ENCODE data around the gene SEMA3F. TPM values are rescaled to one million over a fixed set of nuclear protein-coding genes. Genes with fewer than 3 reads are reported as not detected.

Gene SEMA3F
- total and polyA plus RNA-seq, 2 donors (not counting 3 experiments of a cell fraction or from before 2014, with no cell fraction given): 65.8 to 99.1 TPM

DNA sequence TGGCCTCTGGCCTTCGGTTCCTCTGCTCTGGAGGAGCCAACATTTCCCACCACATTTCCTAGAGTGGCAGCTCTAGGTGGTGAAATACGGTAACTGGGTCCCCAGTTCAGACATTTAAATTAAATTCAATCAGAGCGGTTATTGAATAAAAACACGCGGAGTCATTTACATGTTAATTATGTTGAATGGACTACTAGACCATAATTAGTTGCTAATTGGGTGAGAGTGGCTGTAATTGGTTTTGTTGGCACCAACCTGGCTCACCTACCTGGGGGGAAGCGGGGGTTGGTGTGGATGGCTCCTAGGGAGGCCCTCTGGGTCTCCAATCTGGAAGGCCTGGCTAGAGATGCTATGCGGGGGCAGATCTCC, 12.7 kb downstream of the SEMA3F start:
- ChIA-PET CTCF (interaction anchor here (1.0 to 2.4 kb wide), 3 partner anchors 9 to 47 kb away, joined by 4 to 7 read pairs (median 5); no protein-coding TSS in a partner anchor), POLR2A (interaction anchor here (0.9 kb wide), 1 partner anchor 36 kb away, joined by 3 read pairs; no protein-coding TSS in a partner anchor)
- peaks cover 86% of the 10 kb centered on the region for H3K4me1 ChIP-seq (ENCODE audit: control insufficient read depth, extremely low read depth, insufficient read depth, low read length)
- no peak overlapping the region for H3K4me3 ChIP-seq (replicated peaks in 1 of 3; ENCODE audit: insufficient read depth in 1 of 3, low read depth in 1 of 3, low read length in 3 of 3)
- H3K27ac ChIP-seq (ENCODE audit: insufficient read depth, low read depth, low read length): peak overlapping the region; percentile 99
- H3K36me3 ChIP-seq (ENCODE audit: control insufficient read depth in 2 of 2, extremely low read depth in 1 of 2, insufficient read depth in 2 of 2, low read length in 2 of 2): peaks cover 0 to 2% of the 10 kb centered on the region in 2 experiments
- TSS peak; percentile 30 for BruUV-seq (replicated peaks)
- no peaks in the 10 kb centered on the region for H3K9me1 ChIP-seq (replicated peaks; ENCODE audit: control insufficient read depth, extremely low read depth, insufficient read depth, low read length)
- dilution Hi-C loops (cut with MboI; ENCODE audit: extremely low pct_ligation_motif_present, low sequenced_read_pairs) (no loop called here), intact Hi-C loops (cut with micrococcal nuclease) (loop anchor here (1.0 to 5.0 kb wide), 3 partner anchors 10 to 361 kb away; partner anchors contain the start of gene HYAL2)
- H4K20me1 ChIP-seq (replicated peaks; ENCODE audit: control insufficient read depth, extremely low read depth, insufficient read depth, low read length): no peaks in the 10 kb centered on the region
- H3K4me2 ChIP-seq (ENCODE audit: insufficient read depth, low read length): peak overlapping the region; percentile 5
- TF ChIP-seq MYC (IDR thresholded peaks at IDR 0.05; ENCODE audit: low read depth, low read length): no peak
- no peak for TF ChIP-seq POLR2A (IDR thresholded peaks at IDR 0.05; ENCODE audit: low read depth, low read length)
- TF ChIP-seq JUN (IDR thresholded peaks at IDR 0.05; ENCODE audit: borderline replicate concordance, insufficient read depth, insufficient read length, low read depth): no peak
- no peak for TF ChIP-seq POLR2AphosphoS5 (IDR thresholded peaks at IDR 0.05; ENCODE audit: insufficient read depth, low read depth, low read length)
- no peak for TF ChIP-seq FOS (IDR thresholded peaks at IDR 0.05; ENCODE audit: borderline replicate concordance, insufficient read depth, low read length)
- TF ChIP-seq, protein P1, sequence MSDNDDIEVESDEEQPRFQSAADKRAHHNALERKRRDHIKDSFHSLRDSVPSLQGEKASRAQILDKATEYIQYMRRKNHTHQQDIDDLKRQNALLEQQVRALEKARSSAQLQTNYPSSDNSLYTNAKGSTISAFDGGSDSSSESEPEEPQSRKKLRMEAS (IDR thresholded peaks at IDR 0.05; ENCODE audit: insufficient read depth, insufficient read length): no peak
- no peak for TF ChIP-seq EZH2 (IDR thresholded peaks at IDR 0.05; ENCODE audit: borderline replicate concordance, low read depth, low read length, severe bottlenecking)
- TF ChIP-seq, protein P2, sequence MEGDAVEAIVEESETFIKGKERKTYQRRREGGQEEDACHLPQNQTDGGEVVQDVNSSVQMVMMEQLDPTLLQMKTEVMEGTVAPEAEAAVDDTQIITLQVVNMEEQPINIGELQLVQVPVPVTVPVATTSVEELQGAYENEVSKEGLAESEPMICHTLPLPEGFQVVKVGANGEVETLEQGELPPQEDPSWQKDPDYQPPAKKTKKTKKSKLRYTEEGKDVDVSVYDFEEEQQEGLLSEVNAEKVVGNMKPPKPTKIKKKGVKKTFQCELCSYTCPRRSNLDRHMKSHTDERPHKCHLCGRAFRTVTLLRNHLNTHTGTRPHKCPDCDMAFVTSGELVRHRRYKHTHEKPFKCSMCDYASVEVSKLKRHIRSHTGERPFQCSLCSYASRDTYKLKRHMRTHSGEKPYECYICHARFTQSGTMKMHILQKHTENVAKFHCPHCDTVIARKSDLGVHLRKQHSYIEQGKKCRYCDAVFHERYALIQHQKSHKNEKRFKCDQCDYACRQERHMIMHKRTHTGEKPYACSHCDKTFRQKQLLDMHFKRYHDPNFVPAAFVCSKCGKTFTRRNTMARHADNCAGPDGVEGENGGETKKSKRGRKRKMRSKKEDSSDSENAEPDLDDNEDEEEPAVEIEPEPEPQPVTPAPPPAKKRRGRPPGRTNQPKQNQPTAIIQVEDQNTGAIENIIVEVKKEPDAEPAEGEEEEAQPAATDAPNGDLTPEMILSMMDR (IDR thresholded peaks at IDR 0.05; ENCODE audit: extremely low read depth in 1 of 2, insufficient read depth in 1 of 2, low read depth in 1 of 2, low read length in 2 of 2): no peak
- no peak for TF ChIP-seq GATA2 (IDR thresholded peaks at IDR 0.05; ENCODE audit: insufficient read depth, insufficient read length, low read depth, low read length)
- H3K79me2 ChIP-seq (ENCODE audit: control insufficient read depth, insufficient read depth, low read length): peaks cover 62% of the 10 kb centered on the region
- DNase-seq (ENCODE audit: low read depth, low spot score): no peak
- no peak for FAIRE-seq
- peak overlapping the region; percentile 7 for H3K9ac ChIP-seq (replicated peaks; ENCODE audit: extremely low read depth, insufficient read depth, low read length)
- H2AFZ ChIP-seq (ENCODE audit: low read depth, low read length): no peak overlapping the region
- H3K27me3 ChIP-seq (ENCODE audit: control insufficient read depth in 2 of 2, insufficient read depth in 2 of 2, low read length in 2 of 2): no peaks in the 10 kb centered on the region
- no peaks in the 10 kb centered on the region for H3K9me3 ChIP-seq (replicated peaks; ENCODE audit: control insufficient read depth, insufficient read depth, low read length)

All from endothelial cell of umbilical vein (primary cell).